ENCODE measurements around the gene GTF3C1.

- TF ChIP-seq RAD21 (IDR thresholded peaks at IDR 0.05 in 1 of 2, conservative IDR thresholded peaks at IDR 0.05 in 1 of 2; ENCODE audit: low read depth in 2 of 2, low read length in 2 of 2) (no peak), POLR2A (IDR thresholded peaks at IDR 0.05; ENCODE audit: control extremely low read depth in 1 of 2, low read depth in 2 of 2, low read length in 2 of 2) (no peak), CTCF (IDR thresholded peaks at IDR 0.05; ENCODE audit: control extremely low read depth in 1 of 3, insufficient read depth in 1 of 3, low read depth in 1 of 3, low read length in 3 of 3) (no peak)
Observed at GRCh38 chr16:27470567-27471431, 78.9 kb downstream of the GTF3C1 start.
